Neural cell (in vitro differentiated cells): ENCODE data around the gene CAMK2D. TPM values are rescaled to one million over a fixed set of nuclear protein-coding genes. Genes with fewer than 3 reads are reported as not detected.

Experiments
- H2AFZ ChIP-seq: fragments of 200-600, 300-800 bp; sonication (generic), shearing (Covaris generic); 2 replicates; pipeline ENCODE4 v1.6.0; 2014; ENCODE audit warnings: low read depth, mild to moderate bottlenecking, antibody characterized with exemption, low read length, moderate library complexity
- H3F3A ChIP-seq: fragments of 200-600 bp; shearing (Covaris generic); 2 replicates; pipeline ENCODE4 v1.6.1; 2016; ENCODE audit warnings: mild to moderate bottlenecking, moderate library complexity, mixed read lengths, antibody characterized with exemption, low read length; ENCODE audit not compliant: insufficient read depth, poor library complexity, severe bottlenecking
- H3K27ac ChIP-seq: fragments of 200-600, 300-800 bp; sonication (generic), shearing (Covaris generic); 2 replicates; pipeline ENCODE4 v1.5.1; 2014; ENCODE audit warnings: mild to moderate bottlenecking, low read length, moderate library complexity
- H3K27me3 ChIP-seq: fragments of 300-800, 200-600 bp; sonication (generic), shearing (Covaris generic); 2 replicates; pipeline ENCODE4 v1.6.0; 2014; ENCODE audit warnings: mild to moderate bottlenecking, low read depth, low read length, moderate library complexity; ENCODE audit not compliant: insufficient read depth
- H3K36me3 ChIP-seq: fragments of 300-800, 200-600 bp; sonication (generic), shearing (Covaris generic); 2 replicates; pipeline ENCODE4 v1.5.1; 2014; ENCODE audit warnings: mild to moderate bottlenecking, antibody characterized with exemption, low read length, moderate library complexity; ENCODE audit not compliant: insufficient read depth
- H3K4me2 ChIP-seq: fragments of 300-800, 200-600 bp; sonication (generic), shearing (Covaris generic); 2 replicates; pipeline ENCODE4 v1.6.0; 2014; ENCODE audit warnings: mild to moderate bottlenecking, low read length
- H3K4me3 ChIP-seq: fragments of 300-800, 200-600 bp; sonication (generic), shearing (Covaris generic); 2 replicates; pipeline ENCODE4 v1.5.1; 2014; ENCODE audit warnings: mild to moderate bottlenecking, low read length, moderate library complexity
- H3K79me2 ChIP-seq: fragments of 200-600 bp; shearing (Covaris generic); replicated peaks from 2 replicates; pipeline ENCODE4 v1.6.0; 2014; ENCODE audit warnings: mild to moderate bottlenecking, low read length, moderate library complexity; ENCODE audit not compliant: insufficient read depth
- H3K9ac ChIP-seq: fragments of 300-800, 200-600 bp; sonication (generic), shearing (Covaris generic); 2 replicates; pipeline ENCODE4 v1.6.1; 2016; ENCODE audit warnings: mild to moderate bottlenecking, low read length, mixed read lengths
- H3K9me2 ChIP-seq: fragments of 200-600 bp; shearing (Covaris generic); 2 replicates; pipeline ENCODE4 v1.6.1; 2016; ENCODE audit warnings: mild to moderate bottlenecking, low read length, mixed read lengths; ENCODE audit not compliant: insufficient read depth
- H3K9me3 ChIP-seq: fragments of 200-600, 300-800 bp; sonication (generic), shearing (Covaris generic); 2 replicates; pipeline ENCODE4 v1.6.1; 2016; ENCODE audit warnings: mild to moderate bottlenecking, mixed run types, low read length, moderate library complexity, mixed read lengths
- H4K20me1 ChIP-seq: fragments of 200-600 bp; shearing (Covaris generic); 2 replicates; pipeline ENCODE4 v1.6.1; 2016; ENCODE audit warnings: mild to moderate bottlenecking, mixed run types; ENCODE audit not compliant: insufficient read depth
- CTCF ChIP-seq: fragments of 450-650 bp; IDR thresholded peaks from 2 replicates; pipeline ENCODE4 v1.5.1; 2014; ENCODE audit warnings: antibody characterized with exemption, mild to moderate bottlenecking, moderate library complexity; ENCODE audit not compliant: poor library complexity, severe bottlenecking
- EZH2 ChIP-seq: fragments of 200-600, 300-800 bp; shearing (Covaris generic), sonication (generic); IDR thresholded peaks from 2 replicates; pipeline ENCODE4 v1.6.1; 2014; ENCODE audit warnings: antibody characterized with exemption, low read length, borderline replicate concordance, mild to moderate bottlenecking; ENCODE audit not compliant: insufficient read depth, poor library complexity, severe bottlenecking
- REST ChIP-seq: IDR thresholded peaks from 2 replicates; pipeline ENCODE4 v1.6.1; 2012; ENCODE audit warnings: borderline replicate concordance
- SMC3 ChIP-seq: fragments of 450-650 bp; conservative IDR thresholded peaks from 2 replicates; pipeline ENCODE4 v1.6.1; 2014; ENCODE audit warnings: antibody characterized with exemption, mild to moderate bottlenecking, moderate library complexity; ENCODE audit not compliant: poor library complexity
- TAF1 ChIP-seq: IDR thresholded peaks from 2 replicates; pipeline ENCODE4 v1.6.1; 2012; ENCODE audit warnings: low read depth
- polyA plus RNA-seq: library from polyadenylated mRNA; depleted of rRNA; stranded (reverse); fragments of >200 nt; gene quantifications from 2 replicates; pipeline ENCODE4 v1.2.3, GENCODE V29; 2014

CAMK2D gene
- polyA plus RNA-seq, 1 donor from 2014 or later = 27.1 TPM

- TF ChIP-seq REST = no peak
Measured at GRCh38 chr4:113560579-113560978, 201.0 kb downstream of the CAMK2D start (continued).

GRCh38 chr4:113559947-113560346 is 201.6 kb downstream of the CAMK2D start:
- Histone ChIP-seq H3K9me3 (no peaks in the 10 kb centered on the region), H3K4me2 (no peak overlapping the region), H3K4me3 (no peak overlapping the region), H3K79me2 (no peaks in the 10 kb centered on the region), H3F3A (no peaks in the 10 kb centered on the region), H3K27ac (no peak overlapping the region), H3K27me3 (no peaks in the 10 kb centered on the region), H3K9me2 (no peaks in the 10 kb centered on the region), H3K36me3 (no peaks in the 10 kb centered on the region), H4K20me1 (no peaks in the 10 kb centered on the region), H2AFZ (no peak overlapping the region), H3K9ac (no peak overlapping the region)
- TF ChIP-seq CTCF = no peak

- H3F3A ChIP-seq = no peaks in the 10 kb centered on the region
- H2AFZ ChIP-seq = no peak overlapping the region
- no peaks in the 10 kb centered on the region for H3K27me3 ChIP-seq
- no peak overlapping the region for H3K27ac ChIP-seq
- no peaks in the 10 kb centered on the region for H3K9me3 ChIP-seq
- no peak overlapping the region for H3K4me2 ChIP-seq
- TF ChIP-seq CTCF (no peak), TAF1 (no peak), SMC3 (no peak), EZH2 (no peak), REST (no peak)
- no peaks in the 10 kb centered on the region for H4K20me1 ChIP-seq
- no peak overlapping the region for H3K4me3 ChIP-seq
- H3K36me3 ChIP-seq = no peaks in the 10 kb centered on the region
- H3K9me2 ChIP-seq = no peaks in the 10 kb centered on the region
- no peaks in the 10 kb centered on the region for H3K79me2 ChIP-seq
- H3K9ac ChIP-seq = no peak overlapping the region
Measured at GRCh38 chr4:113556382-113557134, 205.0 kb downstream of the CAMK2D start.
